Measurements from ENCODE around the gene FRMD8. TPM values are rescaled to one million over a fixed set of nuclear protein-coding genes. Genes with fewer than 3 reads are reported as not detected.

The FRMD8 gene
- total RNA-seq, 6 experiments from 2014 or later, result 7.7 to 17.1 (median 14.3) TPM

DNA sequence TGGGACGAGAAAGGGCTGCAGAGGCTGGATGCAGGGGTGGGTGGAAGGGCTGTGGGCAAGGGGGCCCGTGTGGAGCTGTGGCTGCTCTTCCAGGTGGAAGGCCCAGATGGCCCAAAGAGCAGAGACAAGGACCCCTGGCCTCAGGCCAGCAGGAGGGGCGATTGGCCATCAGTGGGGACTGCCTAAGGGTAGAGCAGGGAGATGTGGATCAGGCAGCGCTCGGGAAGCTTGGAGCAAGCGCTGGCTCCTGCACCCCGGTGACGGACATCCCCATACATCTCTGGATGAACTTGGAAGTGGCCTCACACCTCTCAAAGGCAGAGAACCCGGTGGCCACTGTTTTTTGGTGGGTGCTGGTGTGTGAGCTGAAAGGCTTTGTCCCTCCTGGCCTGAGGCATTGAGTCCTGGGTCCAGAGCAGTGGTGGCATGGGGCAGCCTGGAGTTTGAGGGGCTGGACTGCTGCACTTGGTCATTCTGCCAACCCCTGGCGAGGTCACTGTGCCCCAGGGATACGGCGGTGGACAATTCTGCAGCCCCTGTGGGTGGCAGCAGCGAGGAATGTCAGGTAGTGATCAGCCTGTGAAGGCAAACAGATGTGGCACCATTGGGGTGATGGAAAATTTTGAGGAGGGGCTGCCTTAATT is 5.9 kb downstream of the FRMD8 start:
- intact Hi-C loops (cut with DNase I), result loop anchor here in 1 of 2 donors (5.0 kb wide), 1 partner anchor 35 kb away; no protein-coding TSS in a partner anchor
- WGBS (ENCODE audit: insufficient coverage, low coverage, low lambda C conversion rate, missing lambda C conversion rate), result 100% methylated on average over 2 of the region's 13 CpGs
- TF ChIP-seq, protein P1, sequence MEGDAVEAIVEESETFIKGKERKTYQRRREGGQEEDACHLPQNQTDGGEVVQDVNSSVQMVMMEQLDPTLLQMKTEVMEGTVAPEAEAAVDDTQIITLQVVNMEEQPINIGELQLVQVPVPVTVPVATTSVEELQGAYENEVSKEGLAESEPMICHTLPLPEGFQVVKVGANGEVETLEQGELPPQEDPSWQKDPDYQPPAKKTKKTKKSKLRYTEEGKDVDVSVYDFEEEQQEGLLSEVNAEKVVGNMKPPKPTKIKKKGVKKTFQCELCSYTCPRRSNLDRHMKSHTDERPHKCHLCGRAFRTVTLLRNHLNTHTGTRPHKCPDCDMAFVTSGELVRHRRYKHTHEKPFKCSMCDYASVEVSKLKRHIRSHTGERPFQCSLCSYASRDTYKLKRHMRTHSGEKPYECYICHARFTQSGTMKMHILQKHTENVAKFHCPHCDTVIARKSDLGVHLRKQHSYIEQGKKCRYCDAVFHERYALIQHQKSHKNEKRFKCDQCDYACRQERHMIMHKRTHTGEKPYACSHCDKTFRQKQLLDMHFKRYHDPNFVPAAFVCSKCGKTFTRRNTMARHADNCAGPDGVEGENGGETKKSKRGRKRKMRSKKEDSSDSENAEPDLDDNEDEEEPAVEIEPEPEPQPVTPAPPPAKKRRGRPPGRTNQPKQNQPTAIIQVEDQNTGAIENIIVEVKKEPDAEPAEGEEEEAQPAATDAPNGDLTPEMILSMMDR (IDR thresholded peaks at IDR 0.05), result no peak
- no peak for TF ChIP-seq POLR2A (IDR thresholded peaks at IDR 0.05)
- peaks cover 0 to 11% (median 5%) of the 10 kb centered on the region in 4 donors for H3K36me3 ChIP-seq
- DNase-seq (peak in 1 of 3 donors; percentile 50), ATAC-seq (no peak)
- H3K27ac ChIP-seq, result peak overlapping the region in 1 of 3 donors; percentile 33
- no peaks in the 10 kb centered on the region for H3K27me3 ChIP-seq
- peaks cover 0 to 10% (median 2%) of the 10 kb centered on the region in 4 donors for H3K4me1 ChIP-seq
- H3K4me3 ChIP-seq, result no peak overlapping the region
- no peaks in the 10 kb centered on the region for H3K9me3 ChIP-seq

DNA sequence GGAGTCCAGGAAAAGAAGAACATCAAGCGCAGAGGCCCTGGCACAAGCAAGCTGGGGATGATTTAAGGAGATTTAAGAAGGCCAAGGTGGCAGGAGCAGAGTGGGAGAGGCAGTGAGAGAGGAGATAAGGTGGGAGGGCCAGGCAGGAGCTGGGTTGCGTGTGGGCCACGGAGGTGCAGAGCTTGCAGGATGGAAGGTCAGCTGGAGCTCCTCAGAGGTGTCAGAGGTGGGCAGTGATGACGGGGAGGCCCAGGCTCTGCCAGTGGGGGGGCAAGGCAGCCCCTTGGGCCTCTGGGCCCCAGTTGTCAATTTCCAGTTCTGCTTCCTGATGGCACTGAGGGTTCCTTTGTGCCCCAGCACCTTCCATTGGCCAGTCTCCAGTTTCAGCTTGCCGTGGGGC is 6.5 kb downstream of the FRMD8 start:
- H3K9me3 ChIP-seq, result no peaks in the 10 kb centered on the region
- no peak overlapping the region for H3K27ac ChIP-seq
- H3K27me3 ChIP-seq, result no peaks in the 10 kb centered on the region
- 82% methylated on average over 3 of the region's 5 CpGs for WGBS (ENCODE audit: insufficient coverage, low coverage, low lambda C conversion rate, missing lambda C conversion rate)
- intact Hi-C loops (cut with DNase I), result loop anchor here in 1 of 2 donors (5.0 kb wide), 1 partner anchor 36 kb away; no protein-coding TSS in a partner anchor
- TF ChIP-seq POLR2A (IDR thresholded peaks at IDR 0.05), result no peak
- TF ChIP-seq, protein P1 (IDR thresholded peaks at IDR 0.05), result no peak
- no peak for DNase-seq
- H3K4me3 ChIP-seq, result no peak overlapping the region
- ATAC-seq, result no peak
- peaks cover 0 to 10% (median 0%) of the 10 kb centered on the region in 4 donors for H3K4me1 ChIP-seq
- H3K36me3 ChIP-seq, result peaks cover 0 to 11% (median 5%) of the 10 kb centered on the region in 4 donors

DNA sequence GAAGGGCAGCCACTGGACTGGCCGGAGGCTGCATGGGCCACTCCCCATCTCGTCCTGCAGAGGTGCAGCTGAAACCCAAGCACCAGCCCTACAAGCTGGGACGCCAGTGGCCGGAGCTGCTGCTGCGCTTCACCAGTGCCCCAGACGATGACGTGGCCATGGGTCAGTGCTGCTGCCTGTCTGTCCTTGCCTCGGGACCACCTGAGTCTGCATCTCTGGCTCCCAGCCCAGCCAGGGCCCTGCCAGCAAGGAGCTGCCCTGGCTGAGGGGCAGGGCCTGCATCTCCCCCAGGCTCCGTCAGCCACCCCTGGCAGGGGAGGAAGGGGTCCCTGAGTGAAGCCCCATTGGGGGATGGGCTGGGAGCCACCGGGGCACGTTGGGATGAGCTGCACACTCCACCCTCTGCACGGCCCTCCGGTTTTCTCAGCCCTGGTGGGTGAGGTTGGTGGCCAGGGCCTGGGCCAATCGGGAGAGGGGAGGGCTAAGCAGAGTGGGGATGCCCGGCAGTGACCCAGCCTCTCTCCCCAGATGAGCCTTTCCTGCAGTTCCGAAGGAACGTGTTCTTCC is 7.2 kb downstream of the FRMD8 start:
- DNase-seq, result peak in 2 of 3 donors; percentile 46 to 54
- Histone ChIP-seq H3K27me3 (no peaks in the 10 kb centered on the region), H3K4me3 (no peak overlapping the region), H3K27ac (no peak overlapping the region), H3K4me1 (peaks cover 0 to 3% (median 0%) of the 10 kb centered on the region in 4 donors), H3K36me3 (peaks cover 0 to 11% (median 5%) of the 10 kb centered on the region in 4 donors), H3K9me3 (no peaks in the 10 kb centered on the region)
- WGBS (ENCODE audit: insufficient coverage, low coverage, low lambda C conversion rate, missing lambda C conversion rate), result no CpG with 5 or more reads among the region's 17 CpGs
- intact Hi-C loops (cut with DNase I), result loop anchor here in 1 of 2 donors (5.0 kb wide), 1 partner anchor 36 kb away; no protein-coding TSS in a partner anchor
- ATAC-seq, result no peak
- TF ChIP-seq POLR2A (IDR thresholded peaks at IDR 0.05), result no peak
- TF ChIP-seq, protein P1 (IDR thresholded peaks at IDR 0.05), result no peak

DNA sequence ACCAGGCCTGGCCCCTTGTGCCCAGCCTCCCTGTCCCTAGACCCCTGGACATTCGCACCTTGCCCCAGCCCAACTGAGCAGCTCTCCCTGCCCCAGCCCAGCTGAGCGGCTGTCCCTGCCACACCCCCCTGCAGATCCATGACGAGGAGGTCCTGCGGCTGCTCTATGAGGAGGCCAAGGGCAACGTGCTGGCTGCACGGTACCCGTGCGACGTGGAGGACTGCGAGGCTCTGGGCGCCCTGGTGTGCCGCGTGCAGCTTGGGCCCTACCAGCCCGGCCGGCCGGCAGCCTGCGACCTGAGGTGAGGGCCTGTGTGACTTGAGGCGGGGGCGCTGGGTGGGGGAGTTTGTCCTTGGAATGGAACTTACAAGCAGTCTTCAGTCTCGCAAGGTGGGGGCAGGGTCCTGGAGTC is 7.7 kb downstream of the FRMD8 start:
- TF ChIP-seq, protein P1 (IDR thresholded peaks at IDR 0.05), result no peak
- TF ChIP-seq POLR2A (IDR thresholded peaks at IDR 0.05), result no peak
- Histone ChIP-seq H3K27me3 (no peaks in the 10 kb centered on the region), H3K4me3 (no peak overlapping the region), H3K27ac (no peak overlapping the region), H3K4me1 (no peaks in the 10 kb centered on the region), H3K9me3 (no peaks in the 10 kb centered on the region), H3K36me3 (peaks cover 0 to 11% (median 5%) of the 10 kb centered on the region in 4 donors)
- intact Hi-C loops (cut with DNase I), result loop anchor here in 1 of 2 donors (5.0 kb wide), 1 partner anchor 37 kb away; no protein-coding TSS in a partner anchor
- DNase-seq (peak in 1 of 3 donors; percentile 55), ATAC-seq (no peak)
- WGBS (ENCODE audit: insufficient coverage, low coverage, low lambda C conversion rate, missing lambda C conversion rate), result 100% methylated on average over 1 of the region's 20 CpGs
